GM21447 (cell line): ENCODE data around the gene PLOD3.
"Not testable (repeated sequence)": the region's sequence is repeated elsewhere in the genome, so short reads cannot be mapped to it uniquely, and the experiment has no call there.

ENCODE experiments used
- ATAC-seq: cut with Tn5 transposase; IDR thresholded peaks from one replicate; pipeline ENCODE4 v1.9.1; 2021; ENCODE audit not compliant: unreplicated experiment

The PLOD3 gene, protein sequence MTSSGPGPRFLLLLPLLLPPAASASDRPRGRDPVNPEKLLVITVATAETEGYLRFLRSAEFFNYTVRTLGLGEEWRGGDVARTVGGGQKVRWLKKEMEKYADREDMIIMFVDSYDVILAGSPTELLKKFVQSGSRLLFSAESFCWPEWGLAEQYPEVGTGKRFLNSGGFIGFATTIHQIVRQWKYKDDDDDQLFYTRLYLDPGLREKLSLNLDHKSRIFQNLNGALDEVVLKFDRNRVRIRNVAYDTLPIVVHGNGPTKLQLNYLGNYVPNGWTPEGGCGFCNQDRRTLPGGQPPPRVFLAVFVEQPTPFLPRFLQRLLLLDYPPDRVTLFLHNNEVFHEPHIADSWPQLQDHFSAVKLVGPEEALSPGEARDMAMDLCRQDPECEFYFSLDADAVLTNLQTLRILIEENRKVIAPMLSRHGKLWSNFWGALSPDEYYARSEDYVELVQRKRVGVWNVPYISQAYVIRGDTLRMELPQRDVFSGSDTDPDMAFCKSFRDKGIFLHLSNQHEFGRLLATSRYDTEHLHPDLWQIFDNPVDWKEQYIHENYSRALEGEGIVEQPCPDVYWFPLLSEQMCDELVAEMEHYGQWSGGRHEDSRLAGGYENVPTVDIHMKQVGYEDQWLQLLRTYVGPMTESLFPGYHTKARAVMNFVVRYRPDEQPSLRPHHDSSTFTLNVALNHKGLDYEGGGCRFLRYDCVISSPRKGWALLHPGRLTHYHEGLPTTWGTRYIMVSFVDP

DNA sequence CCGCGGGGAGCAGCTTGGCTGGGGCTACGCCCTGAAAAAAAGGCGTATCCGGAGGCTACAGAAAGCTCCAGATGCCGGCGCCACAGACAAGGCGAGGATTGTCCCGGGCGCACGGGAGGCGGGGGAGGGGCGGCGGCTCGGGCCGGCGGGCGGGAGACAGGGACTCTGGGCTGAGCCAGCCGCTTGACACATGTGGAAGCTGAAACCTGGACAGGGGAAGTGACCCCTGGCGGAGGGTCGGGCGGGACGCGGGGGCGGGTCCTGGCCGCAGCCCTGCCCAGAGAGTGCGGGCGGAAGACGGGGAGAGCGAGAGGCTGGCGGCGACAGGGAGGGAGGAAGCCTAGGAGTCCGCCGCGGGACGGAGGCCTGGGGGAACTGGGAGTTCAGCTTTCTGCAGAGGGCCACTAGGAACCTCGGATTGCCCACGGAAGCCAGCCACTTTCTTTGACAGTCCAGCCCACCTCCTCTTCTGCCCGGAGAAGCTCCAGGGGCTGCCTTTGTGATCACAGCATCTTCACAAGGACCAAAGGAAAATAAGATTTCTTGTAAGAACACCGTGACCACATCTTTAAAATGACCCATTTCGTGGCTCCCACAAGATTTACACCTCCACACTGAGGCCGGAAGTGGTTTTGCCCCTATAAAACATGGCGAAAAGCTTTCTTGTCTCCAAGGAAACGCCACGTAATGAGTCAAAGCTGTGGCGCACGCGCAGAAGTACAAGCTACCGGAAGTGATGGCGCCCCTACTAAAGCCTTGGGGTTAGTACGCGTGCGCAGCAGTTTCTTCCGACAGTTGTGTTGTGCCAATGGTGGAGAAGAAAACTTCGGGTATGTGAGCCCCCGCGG, at the start of gene PLOD3, which contains the start of gene ZNHIT1:
Gene PLOD3 (minus strand): TSS at position 194 of the 848 bp plus-strand sequence. CDS start 307 bp downstream, outside the sequence.
Gene ZNHIT1 (plus strand): TSS at position 778 of the 848 bp plus-strand sequence. CDS start 31 bp downstream, at position 809.
- ATAC-seq: peak; percentile 56

DNA sequence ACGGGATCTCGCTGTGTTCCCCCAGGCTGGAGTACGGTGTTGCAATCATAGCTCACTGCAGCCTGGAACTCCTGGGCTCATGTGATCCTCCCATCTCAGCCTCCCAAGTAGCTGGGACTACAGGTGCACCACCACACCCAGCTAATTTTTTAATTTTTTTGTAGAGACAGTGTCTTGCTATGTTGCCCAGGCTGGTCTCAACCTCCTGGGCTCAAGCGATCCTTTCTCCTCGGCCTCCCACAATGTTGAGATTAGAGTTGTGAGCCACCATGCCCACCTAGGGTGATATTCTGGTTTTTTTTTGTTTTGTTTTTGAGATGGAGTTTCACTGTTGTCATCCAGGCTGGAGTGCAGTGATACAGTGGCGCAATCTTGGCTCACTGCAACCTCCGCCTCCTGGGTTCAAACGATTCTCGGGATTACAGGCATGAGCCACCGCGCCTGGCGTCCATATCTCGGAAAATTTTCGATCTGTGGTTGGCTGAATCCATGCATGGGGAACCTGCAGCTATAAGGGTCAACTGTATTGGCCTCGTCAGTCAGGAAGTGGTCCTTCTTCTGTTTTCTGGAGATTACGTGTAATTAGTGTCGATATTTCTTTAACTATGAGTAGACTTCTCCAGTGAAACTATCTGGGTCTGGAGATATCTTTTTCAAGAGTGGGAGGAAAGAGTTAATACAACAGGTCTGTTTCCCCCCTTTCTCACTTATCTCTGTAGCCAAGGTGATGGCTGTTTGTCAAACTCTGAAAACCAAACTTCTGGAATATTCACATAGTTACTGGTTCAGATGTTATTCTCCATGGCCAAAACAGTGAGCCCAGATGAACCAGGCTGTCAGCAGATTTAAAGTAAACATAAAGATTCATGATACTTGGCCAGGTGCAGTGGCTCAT, 48.5 kb upstream of the PLOD3 start:
- no peak for ATAC-seq

DNA sequence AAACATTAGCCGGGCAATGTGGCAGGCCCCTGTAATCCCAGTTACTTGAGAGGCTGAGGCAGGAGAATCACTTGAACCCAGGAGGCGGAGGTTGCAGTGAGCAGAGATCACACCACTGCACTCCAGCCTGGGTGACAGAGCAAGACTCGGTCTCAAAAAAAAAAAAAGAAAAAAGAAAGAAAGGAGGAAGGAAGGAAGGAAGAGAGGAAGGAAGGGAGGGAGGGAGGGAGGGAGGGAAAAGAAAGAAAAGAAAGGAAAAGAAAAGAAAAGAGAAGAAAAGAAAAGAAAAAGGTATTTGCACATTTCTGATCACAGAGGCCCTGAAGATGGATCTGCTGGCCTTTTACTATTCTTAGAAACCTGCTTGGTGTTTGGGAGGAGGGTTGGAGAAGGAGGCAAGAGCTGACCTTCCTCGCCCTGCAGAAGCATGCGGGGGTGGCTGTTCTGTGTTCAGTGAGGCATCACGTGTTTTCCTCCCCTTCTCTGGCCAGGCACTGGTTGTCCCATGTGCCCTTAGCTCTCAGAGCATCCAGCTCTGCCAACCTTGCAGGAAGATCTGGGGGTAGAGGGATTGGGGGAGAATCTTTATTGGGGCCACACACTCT, 46.8 kb upstream of the PLOD3 start:
- not testable (repeated sequence) for ATAC-seq

DNA sequence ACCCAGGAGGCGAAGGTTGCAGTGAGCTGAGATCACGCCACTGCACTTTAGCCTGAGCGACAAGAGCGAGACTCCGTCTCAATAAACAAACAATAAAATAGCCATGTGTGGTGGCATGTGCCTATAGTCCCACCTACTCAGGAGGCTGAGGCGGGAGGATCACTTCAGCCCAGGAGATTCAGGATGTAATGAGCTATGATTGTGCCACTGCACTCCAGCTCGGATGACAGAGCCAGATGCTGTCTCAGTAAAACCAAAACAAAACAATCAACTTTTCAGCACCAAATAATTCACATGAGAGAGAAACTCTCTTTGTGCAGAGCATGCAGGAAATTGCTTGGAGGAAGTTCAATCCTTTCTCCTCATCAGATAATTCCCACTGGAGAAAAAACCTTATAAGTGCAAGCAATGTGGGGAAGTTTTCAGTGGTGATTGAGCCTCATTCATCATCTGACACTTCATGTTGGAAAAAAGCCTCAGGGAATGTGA, 40.9 kb upstream of the PLOD3 start:
- ATAC-seq: no peak

DNA sequence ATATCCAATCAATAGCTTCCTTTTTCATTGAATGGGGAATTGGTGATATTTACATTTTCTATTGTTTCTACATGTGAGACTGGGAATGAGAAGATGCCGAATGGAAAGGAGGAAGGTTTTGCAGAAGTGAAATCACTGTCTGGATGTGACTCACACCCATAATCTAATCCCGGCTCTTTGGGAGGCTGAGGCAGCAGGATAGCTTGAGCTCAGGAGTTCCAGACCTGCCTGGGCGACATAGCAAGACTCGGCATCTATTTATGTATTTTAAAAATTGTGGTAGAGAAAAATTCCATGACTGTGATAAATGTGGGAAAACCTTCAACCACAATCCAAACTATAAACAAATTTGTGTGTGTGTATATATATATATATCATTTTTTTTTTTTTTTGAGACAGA, 38.4 kb upstream of the PLOD3 start:
- no peak for ATAC-seq

DNA sequence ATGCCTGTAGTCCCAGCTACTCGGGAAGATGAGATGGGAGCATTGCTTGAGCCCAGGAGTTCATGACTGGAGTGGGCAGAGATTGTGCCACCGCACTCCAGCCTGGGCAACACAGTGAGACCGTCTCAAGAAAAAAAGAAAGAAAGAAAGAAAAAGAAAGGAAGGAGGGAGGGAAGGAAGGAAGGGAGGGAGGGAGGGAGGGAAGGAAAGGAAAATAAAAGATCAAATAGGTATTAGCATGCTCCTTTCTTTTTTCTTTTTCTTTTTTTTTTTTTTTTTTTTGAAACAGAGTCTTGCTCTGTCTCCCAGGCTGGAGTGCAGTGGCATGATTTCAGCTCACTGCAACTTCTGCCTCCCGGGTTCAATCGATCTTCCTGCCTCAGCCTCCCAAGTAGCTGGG, 35.8 kb upstream of the PLOD3 start:
- ATAC-seq: not testable (repeated sequence)

DNA sequence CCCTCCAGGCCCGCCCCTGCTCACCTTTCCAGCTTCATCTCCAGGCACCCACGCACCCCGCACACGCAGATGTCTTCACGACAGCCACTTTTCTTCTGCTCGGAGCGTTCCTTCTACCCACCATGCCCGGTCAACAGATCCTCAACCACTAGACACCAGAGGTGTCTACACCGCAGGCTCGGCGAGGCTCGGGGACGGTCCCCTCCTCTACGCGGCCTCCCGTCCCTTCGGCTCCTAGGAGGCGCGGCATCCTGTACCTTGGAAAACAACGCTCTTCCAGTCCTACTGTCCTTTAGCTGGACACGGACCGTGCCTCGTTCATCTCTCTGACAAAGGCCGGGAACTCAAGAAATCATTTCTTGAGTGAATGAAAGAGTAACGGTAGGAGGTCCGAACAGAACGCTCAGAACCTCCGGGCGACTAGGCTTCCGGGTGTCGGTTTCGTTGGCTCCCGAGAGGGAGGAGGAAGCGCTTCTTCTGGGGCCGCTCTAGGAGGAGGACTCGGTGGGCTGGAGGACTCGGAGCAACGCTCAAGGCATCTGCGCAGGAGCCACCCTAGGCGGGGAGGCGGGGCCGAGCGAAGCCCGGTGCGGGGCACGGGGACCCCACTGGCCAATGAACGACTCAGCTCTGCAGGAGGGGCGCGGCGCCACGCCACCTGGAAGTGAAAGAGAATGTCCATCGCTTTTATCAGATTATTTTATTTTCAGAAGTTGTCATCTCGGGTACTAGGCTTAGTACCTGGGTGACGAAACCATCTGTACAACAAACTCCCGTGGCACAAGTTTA, 34.7 kb upstream of the PLOD3 start:
- peak; percentile 96 for ATAC-seq

DNA sequence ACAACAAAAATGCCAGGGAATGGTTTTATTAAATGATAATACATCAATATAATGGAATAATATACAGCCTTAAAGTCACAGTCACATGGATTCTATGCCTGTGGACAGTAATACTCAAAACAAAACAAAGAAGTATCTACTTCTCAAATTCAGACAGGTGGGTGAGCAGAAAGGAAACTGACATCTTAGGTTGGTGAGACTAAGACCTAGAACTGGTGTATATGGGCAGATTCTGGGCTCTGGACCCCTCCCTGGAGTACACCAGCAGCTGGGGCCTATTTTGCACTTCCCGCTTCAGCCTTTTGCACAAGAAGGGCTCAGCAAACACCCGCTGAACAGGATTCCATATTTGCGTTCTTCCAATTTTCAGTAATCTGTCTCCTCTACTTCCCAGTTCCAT, 32.9 kb upstream of the PLOD3 start:
- ATAC-seq: no peak

DNA sequence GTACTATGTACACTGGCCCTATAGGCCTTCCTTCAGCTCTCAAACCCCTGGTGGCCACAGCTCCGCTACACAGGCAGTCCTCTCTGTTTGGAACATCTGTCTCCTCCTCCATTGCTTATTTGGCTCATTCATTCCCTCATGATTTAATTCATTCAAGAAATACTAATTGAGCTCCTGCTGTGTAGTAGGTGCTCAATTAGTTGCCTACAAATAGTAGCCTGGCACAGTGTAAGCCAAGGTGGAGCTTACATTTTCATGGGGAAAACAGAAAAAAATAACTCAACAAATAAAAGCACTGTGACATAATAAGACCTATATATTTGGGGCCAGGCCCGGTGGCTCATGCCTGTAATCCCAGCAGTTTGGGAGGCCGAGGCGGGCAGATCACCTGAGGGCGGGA, 30.9 kb upstream of the PLOD3 start:
- ATAC-seq: no peak

DNA sequence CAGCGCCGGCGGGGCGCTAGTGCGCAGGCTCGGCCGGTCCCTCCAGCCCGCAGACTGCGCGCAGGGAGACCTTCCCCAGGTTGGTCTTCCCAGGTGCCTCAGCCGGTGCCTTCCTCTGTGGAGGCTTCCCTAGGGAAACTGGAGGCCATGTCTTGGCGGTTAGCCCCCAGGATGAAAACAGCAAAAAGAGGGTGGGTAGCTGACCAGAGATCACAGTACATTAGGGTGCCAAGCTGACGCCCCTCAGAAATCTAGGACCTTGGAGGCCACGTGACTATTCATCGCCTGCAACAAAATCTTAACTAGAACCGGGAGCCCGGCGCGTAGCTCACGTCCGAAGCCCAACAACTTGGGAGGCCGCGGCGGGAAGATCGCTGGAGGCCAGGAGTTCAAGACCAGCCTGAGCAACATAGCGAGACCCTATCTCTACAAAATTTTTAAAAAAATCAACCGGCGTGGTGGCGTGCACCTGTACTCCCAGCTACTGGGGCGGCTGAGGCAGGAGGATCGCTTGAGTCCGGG, 27.8 kb upstream of the PLOD3 start:
- ATAC-seq: no peak

DNA sequence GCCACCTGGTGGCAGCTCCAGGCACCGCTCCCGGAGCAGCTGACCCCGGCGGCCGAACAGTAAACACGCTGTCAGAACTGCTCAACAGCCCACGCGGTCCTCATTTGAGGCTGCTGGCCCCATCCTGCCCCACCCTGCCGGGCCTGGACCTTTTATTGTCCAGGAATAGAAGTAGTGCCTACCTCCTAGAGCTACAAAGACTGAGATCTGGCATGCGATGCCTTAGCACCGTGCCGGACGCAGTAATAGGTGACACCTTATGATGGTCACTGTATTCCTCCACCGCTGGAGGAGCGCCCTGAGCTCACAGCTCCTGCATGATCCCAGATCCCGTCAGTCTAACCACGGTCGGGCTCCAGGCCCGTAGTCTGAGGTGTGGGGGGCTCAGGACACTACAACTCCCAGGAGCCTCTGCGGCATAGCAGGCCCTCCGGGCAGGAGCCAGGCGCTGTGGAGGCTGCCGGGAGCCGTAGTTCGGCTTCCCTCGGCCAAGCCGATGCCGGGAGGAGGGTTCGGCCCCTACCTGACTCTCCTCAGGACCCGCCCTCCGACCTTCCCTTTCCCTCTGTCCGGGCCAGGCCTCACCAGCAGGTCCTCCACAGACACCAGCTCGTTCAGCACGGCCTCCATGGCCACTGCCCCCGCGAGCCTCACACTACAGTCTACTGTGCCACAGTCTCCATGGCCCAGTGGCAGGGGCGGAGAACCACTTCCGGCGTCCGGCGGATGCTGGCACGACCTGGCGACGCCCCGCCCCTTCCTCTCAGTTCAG, 27.2 kb upstream of the PLOD3 start, which contains the start of gene FIS1:
Gene FIS1 (minus strand): TSS at position 707 of the 772 bp plus-strand sequence. CDS start 77 bp downstream, at position 630.
- peak; percentile 92 for ATAC-seq

DNA sequence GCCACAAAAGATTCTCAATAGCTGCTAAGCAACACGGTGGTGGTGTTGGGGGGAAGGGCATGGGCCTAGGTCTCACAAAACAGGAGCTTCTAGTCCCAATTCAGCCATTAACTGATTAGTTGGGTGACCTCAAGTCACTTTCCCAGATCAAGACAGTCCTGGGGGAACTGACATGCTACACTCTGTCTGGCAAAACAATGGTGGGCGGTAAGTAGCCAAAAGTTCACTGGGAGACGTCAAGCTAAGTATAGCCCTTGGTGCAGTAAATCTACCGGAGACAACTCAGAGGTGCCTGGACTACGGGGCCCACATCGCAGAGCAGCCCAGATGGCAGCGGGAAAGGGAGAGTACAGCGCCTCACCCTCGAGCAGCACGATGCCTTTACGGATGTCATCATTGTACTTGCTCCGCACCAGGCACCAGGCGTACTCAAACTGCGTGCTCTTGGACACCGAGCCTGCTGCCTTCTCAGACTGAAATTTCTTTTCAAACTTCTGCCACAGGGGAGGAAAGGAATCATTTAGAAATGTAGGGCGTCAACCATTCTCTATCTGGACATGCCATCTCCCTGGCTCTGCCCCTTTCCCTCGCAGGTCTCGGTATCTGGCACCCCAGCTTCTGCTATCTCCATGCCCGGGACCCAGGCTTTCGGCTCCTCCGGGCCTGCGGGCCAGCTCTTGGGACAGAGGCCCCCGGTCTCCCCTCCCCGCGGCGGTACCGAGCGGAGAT, 26.4 kb upstream of the PLOD3 start:
- ATAC-seq: no peak

DNA sequence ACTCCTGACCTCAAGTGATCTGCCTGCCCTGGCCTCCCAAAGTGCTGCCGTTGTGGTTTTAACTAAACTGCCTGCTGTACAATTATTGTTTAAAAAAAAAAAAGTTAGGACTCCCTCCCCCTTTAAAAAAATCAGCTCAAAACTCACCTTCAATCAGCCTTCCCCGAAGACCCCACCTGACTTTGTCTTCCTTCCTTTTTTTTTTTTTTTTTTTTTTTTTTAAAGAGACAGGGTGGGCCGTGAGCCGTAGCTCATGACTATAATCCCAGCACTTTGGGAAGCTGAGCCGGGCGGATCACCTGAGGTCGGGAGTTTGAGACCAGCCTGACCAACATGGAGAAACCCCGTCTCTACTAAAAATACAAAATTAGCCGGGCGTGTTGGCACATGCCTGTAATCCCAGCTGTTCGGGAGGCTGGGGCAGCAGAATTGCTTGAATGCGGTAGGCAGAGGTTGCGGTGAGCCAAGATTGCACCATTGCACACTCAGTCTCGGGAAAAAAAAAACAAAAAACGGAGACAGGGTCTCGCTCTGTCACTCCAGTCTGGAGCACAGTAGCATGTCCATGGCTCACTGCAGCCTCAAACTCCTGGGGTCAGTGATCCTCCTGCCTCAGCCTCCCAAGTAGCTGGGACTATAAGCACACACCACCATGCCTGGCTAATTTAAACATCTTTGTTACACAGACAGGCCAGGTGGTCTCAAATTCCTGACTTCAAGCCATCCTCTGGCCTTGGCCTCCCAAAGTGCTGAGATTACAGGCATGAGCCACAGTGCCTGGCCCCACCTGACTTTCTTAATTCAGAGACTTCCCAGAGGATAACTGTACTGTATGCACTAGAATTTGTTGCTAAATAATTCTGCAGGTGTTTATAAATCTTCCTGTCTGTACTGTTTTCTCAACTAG, 24.3 kb upstream of the PLOD3 start:
- ATAC-seq: no peak

DNA sequence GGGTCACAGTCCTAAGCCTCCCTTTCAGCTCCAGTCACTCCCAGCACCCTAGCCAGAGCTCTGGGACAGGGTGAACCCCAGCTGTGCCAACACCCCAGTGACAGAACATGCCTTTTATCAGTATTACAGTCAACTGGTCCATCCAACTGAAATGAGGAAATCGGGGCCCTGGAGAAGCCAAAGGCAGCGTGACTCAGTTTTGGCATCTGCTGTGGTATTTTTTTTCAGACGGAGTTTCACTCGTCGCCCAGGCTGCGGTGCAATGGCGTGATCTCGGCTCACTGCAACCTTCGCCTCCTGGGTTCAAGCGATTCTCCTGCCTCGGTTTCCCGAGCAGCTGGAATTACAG, 23.6 kb upstream of the PLOD3 start:
- no peak for ATAC-seq

DNA sequence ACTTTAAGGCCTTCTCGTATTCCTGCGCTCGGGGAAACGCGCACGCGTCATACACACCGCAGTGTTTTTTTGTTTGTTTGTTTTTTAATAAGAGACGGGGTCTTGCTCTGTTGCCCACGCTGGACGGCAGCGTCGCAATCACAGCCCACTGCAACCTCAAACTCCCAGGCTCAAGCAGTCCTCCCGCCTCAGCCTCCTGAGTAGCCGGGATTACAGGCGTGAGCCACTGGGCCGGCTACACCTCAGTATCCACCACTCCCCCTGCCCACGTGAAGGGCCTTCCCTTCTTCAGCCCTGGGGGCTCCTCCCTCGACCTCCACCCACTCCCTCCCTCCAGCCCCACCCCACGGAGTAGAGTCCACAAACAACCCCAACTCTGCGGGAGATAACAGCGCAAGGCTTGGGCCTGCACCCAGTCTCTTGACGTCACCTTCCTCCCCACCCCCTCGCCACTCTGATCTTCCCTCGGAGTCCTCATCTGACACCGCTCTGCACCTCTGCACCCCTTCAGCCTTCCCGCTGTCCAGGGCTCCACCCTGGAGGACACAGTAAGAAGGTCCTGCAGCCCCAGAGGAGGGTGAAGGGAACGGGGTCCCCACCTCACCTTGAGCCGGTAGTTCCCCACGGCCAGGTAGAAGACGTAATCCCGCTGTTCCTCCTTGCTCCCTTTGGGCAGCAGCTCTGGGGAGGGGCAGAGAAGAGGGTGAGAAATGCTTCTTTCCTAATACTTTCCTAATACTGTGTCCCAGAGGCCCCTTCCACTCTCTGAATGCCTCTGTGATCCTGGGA, 23.0 kb upstream of the PLOD3 start:
- ATAC-seq: no peak

DNA sequence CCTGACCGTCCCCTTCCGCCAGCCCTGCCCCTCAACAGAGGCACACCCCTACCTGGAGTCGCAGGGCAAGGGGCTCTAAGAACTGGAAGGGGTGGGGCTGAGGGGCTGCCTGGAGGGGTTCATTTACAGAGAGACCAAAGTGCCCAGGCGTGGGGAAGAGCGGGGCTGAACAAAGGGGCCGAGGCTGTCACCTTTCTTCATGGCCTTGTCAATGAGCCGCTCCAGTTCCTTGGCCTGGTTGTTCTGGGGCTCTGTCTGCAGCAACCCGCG, 22.5 kb upstream of the PLOD3 start:
- ATAC-seq: no peak
